ENCODE measurements around the gene SIRT7. TPM values are rescaled to one million over a fixed set of nuclear protein-coding genes. Genes with fewer than 3 reads are reported as not detected.

SIRT7 gene
- total and polyA plus RNA-seq, 12 donors: 4.2 to 49.8 (median 14.6) TPM

DNA sequence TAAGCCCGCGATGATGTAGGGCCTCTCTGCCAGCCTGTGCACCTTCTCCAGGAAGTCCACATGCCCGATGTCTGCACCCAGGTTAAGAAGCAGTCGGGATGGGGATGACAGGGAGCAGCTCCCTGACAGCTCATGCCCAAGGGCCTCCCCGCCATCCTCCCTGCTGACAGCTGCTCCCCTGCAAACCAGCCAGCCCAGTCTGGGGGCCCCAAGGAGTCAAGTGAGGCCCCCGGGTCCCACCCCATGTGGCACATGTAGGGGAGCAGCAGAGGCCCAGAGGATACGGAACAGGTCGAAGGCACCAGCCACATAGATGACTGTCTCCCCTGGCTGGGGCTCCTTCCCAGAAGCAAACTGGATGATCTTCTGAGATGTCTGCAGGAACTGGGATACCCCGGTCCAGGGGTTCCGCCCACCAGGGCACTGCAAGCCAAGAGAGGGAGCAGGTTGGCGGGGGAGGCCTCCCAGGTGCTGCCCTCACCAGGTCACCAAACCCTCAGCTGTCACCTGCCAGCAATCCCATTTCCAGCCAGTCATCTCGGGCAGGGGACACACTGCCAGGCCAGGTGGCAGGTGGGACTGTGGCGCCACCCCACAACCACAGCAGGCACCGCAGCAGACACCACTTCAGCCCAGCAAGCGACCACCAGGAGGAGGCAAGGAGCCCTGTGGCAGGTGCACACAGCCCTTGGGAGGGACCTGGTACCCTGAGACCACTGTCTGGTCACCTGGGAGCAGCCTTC lies 11.3 kb downstream of the SIRT7 start:
- TF ChIP-seq, protein P1, sequence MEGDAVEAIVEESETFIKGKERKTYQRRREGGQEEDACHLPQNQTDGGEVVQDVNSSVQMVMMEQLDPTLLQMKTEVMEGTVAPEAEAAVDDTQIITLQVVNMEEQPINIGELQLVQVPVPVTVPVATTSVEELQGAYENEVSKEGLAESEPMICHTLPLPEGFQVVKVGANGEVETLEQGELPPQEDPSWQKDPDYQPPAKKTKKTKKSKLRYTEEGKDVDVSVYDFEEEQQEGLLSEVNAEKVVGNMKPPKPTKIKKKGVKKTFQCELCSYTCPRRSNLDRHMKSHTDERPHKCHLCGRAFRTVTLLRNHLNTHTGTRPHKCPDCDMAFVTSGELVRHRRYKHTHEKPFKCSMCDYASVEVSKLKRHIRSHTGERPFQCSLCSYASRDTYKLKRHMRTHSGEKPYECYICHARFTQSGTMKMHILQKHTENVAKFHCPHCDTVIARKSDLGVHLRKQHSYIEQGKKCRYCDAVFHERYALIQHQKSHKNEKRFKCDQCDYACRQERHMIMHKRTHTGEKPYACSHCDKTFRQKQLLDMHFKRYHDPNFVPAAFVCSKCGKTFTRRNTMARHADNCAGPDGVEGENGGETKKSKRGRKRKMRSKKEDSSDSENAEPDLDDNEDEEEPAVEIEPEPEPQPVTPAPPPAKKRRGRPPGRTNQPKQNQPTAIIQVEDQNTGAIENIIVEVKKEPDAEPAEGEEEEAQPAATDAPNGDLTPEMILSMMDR (IDR thresholded peaks at IDR 0.05): no peak
- TF ChIP-seq POLR2A (IDR thresholded peaks at IDR 0.05): no peak
- no peak for DNase-seq
- Histone ChIP-seq H3K4me1 (replicated peaks in 1 of 2) (peaks cover 11 to 18% of the 10 kb centered on the region in 2 donors), H3K27ac (no peak overlapping the region), H3K36me3 (replicated peaks in 1 of 2) (no peaks in the 10 kb centered on the region), H3K9me3 (replicated peaks in 1 of 3) (no peaks in the 10 kb centered on the region), H3K4me3 (no peak overlapping the region), H3K27me3 (peaks cover 4% of the 10 kb centered on the region)
- WGBS, 4 donors: 87 to 94% (median 92%) methylated on average over 8 to 15 of the region's 15 CpGs
- intact Hi-C loops (cut with DNase I): no loop called here

DNA sequence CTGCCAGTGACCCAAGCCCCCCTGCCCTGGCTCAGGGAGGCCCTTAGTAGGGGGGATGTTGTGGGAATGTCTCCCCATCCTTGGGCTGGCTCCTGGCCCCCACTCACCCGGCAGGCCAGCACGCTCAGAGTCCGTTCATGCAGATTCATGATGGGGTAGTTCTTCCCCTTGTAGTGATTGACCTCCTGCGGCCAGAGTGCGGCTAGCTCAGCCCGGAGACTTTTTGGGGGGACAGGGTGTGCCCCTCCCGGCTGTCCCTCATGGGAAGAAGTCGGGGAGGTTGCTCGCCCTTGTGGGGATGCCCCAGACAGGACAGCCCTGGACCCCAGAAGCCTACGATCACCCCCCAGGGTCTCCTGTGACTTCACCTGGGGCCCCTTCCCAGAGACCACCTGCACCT lies 12.0 kb downstream of the SIRT7 start:
- 96 to 97% (median 96%) methylated on average over 7 to 10 of the region's 10 CpGs for WGBS, 4 donors
- Histone ChIP-seq H3K4me1 (replicated peaks in 1 of 2) (peaks cover 11 to 20% of the 10 kb centered on the region in 2 donors), H3K36me3 (replicated peaks in 1 of 2) (no peaks in the 10 kb centered on the region), H3K9me3 (replicated peaks in 1 of 3) (no peaks in the 10 kb centered on the region), H3K27ac (no peak overlapping the region), H3K27me3 (peaks cover 4% of the 10 kb centered on the region), H3K4me3 (no peak overlapping the region)
- no peak for DNase-seq
- intact Hi-C loops (cut with DNase I): no loop called here
- no peak for TF ChIP-seq POLR2A (IDR thresholded peaks at IDR 0.05)
- TF ChIP-seq, protein P1 (IDR thresholded peaks at IDR 0.05): no peak

DNA sequence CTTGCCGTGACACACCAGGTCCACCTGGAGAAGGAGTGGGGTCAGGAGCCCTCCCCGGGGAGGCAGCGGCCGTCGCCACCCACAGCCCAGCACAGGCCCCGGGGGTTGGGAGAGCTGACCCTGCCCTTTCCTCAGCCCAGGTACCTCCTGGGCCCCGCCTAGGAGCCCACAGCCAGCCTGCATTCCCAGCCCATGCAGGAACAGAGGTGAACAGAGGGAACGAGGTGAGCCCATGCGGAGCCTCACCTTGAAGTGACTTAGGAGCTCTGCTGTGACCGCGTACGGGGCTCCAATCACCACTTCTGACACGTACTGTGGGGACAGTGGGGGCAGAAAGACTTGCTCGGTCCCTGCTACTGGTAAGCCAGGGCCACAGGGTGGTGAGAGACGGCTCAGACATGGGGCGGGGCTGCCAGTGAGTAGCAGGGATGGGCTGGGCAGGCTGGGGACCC lies 12.5 kb downstream of the SIRT7 start:
- intact Hi-C loops (cut with DNase I): no loop called here
- Histone ChIP-seq H3K4me1 (replicated peaks in 1 of 2) (peaks cover 7 to 19% of the 10 kb centered on the region in 2 donors), H3K4me3 (no peak overlapping the region), H3K27ac (no peak overlapping the region), H3K9me3 (replicated peaks in 1 of 3) (no peaks in the 10 kb centered on the region), H3K36me3 (replicated peaks in 1 of 2) (no peaks in the 10 kb centered on the region), H3K27me3 (peaks cover 4% of the 10 kb centered on the region)
- no peak for DNase-seq
- 94 to 97% (median 95%) methylated on average over 9 to 16 of the region's 16 CpGs for whole genome bisulfite sequencing, 4 donors
- TF ChIP-seq, protein P1 (IDR thresholded peaks at IDR 0.05): no peak
- no peak for TF ChIP-seq POLR2A (IDR thresholded peaks at IDR 0.05)

DNA sequence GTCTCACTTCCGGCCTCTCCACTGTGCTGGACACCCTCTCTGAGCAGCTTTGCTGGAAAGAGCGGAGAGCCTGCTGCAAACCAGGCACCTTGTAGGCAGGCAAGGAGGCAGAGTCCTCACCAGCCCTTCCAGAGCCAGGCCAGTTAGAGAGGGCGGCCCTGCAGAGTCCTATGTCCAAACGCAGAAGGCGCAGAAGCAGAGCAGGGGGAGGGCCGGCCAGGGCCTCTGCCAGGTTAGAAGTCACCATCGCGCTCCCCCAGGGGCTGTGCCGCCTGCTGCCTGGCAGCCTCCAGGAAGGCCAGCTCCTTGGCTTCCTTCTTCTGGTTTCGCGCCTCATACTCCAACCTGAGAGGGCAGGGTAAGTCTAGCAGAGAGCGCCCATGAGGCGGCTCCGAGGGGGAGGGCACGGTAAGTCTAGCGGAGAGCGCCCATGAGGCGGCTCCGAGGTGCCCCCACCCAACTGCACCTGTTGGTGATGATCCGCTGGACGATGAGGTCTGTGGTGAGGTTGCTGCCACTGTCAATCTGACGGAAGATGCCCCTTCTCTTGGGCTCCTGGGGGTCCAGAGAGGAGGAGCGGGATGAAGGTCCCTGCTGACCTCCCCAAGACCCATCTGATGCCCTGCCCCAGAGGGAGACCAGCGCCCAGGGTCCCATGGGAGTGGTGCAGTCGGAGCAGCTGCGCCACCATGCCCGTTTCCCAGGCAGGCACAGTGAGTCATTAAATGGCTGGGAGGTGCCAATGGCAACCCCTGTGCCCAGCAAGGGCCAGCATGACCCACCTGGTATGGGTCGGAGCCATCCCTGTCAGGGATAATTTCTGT lies 13.2 kb downstream of the SIRT7 start:
- H3K4me3 ChIP-seq: no peak overlapping the region
- 90 to 97% (median 94%) methylated on average over 21 to 28 of the region's 28 CpGs for WGBS, 4 donors
- peaks cover 3 to 14% of the 10 kb centered on the region in 2 donors for H3K4me1 ChIP-seq (replicated peaks in 1 of 2)
- peaks cover 4% of the 10 kb centered on the region for H3K27me3 ChIP-seq
- no peak overlapping the region for H3K27ac ChIP-seq
- no peak for TF ChIP-seq POLR2A (IDR thresholded peaks at IDR 0.05)
- TF ChIP-seq, protein P1 (IDR thresholded peaks at IDR 0.05): no peak
- intact Hi-C loops (cut with DNase I): no loop called here
- H3K9me3 ChIP-seq (replicated peaks in 1 of 3): no peaks in the 10 kb centered on the region
- H3K36me3 ChIP-seq (replicated peaks in 1 of 2): peaks cover 0 to 5% of the 10 kb centered on the region in 2 donors
- no peak for DNase-seq

All from adrenal gland (tissue), 12 donors.